Measurements from ENCODE around the gene C4orf50.

GRCh38 chr4:6056976-6057766 is 38.9 kb upstream of the C4orf50 start:
- no peak for TF ChIP-seq POLR2A (IDR thresholded peaks at IDR 0.05; ENCODE audit: low read length)
- TF ChIP-seq GATA1 (IDR thresholded peaks at IDR 0.05; ENCODE audit: low read depth, low read length), result no peak

All from erythroblast (primary cell).